Stimulated activated CD4-positive, alpha-beta T cell treated with anti-CD3 and anti-CD28 coated beads, TNF-alpha, amount 100 ng/mL, for 1 hour (primary cell): Measurements from ENCODE around the gene ATXN7L3.
A peak's percentile ranks its signal among the peaks of the same experiment; 100 is the strongest.
"Not testable (repeated sequence)": the region's sequence is repeated elsewhere in the genome, so short reads cannot be mapped to it uniquely, and the experiment has no call there.

Experiments
- DNase-seq, 3 donors: peaks; one replicate each; pipeline ENCODE4 v3.0.0-alpha.2; 2020; ENCODE audit warnings: low read depth in 3 of 3, low spot score in 1 of 3

Gene ATXN7L3, protein sequence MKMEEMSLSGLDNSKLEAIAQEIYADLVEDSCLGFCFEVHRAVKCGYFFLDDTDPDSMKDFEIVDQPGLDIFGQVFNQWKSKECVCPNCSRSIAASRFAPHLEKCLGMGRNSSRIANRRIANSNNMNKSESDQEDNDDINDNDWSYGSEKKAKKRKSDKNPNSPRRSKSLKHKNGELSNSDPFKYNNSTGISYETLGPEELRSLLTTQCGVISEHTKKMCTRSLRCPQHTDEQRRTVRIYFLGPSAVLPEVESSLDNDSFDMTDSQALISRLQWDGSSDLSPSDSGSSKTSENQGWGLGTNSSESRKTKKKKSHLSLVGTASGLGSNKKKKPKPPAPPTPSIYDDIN

DNA sequence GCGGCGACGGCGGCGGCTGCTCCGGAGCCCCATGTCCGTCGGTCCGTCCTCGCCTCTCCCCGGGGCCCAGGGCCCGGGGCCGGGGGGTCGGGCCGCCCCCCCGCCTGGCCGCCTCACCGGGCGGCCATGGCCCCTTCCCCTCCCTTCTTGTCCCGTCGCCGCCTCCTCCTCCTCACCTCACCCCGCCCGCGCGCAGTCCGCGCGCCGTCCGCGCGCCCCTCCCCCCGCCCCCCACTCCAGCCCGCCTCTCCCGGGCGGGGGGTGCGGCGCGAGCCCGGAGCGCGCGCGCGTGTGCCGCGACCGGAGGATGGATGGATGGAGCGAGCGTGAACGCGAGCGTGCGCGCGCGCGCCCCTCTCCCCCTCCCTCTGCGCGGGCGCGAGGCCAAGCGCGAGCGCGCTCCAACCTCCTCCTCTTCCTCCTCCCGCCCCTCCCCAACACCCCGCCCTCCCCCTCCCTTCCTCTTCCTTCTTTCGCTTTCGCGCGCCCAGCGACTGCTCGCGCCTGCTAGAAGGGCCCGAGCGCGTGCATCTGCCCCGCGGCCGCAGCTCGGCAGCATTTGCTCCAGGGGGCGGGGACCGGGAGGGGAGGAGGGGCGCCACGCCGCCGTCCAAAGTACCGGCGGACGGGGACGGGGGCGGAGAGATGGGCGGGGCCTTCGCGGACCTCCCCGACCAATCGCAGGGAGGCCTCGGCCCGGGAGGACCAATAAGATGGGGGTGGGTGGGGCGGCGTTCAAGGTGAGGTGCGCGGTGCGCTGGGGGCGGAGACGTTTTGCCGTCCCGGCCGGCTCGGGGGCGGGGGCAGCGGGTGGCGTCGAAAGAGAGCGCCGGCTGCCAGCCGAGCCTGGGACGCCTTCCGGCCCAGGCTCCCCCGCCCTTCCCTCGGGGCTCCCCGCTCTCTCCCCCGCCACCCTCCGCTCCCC is at the start of gene ATXN7L3:
Gene ATXN7L3 (minus strand): TSS at position 332 of the 925 bp plus-strand sequence. CDS start 1,814 bp downstream, outside the sequence.
- peak; percentile 99 to 100 (median 99) for DNase-seq

DNA sequence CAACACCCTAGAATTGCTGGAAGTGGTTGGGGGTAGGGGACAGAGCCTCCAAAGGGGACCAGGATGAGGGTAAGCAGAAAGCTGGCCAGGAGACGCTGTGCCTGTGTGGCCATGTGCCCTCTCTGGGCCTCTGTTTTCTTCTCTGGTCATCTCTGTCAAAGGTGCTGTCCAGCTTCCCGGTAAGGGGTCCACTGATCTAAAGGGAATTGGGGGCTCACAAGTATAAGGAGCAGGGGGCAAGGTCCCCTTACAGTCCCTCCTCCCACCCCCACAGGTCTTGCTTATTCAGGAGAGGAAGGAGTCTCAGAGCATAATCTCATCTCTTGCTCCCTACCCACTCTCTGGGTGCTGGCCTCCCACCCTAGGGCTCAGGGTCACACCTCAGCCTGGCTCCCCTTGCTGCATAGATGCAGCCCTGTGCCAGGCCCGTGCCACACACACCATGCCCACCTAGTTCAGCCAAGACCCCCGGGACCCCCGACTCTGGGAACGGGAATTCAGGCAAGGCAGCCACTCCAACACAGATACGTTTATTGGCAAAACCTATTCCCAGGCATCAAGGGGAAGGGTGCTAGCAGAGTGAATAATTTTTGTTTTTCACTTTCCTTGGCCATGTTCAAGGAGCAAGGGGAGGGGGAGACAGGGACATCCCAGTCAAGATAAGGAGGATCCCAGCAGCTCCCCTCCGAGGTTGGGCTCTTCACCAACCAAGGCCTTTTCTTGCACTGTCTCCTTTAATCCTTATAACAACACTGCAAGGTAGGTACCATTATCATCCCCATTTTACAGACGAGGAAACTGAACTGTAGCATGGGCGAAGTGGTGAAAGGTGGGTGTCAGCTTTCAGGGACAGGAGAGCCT is 48.4 kb upstream of the ATXN7L3 start:
- no peak for DNase-seq

DNA sequence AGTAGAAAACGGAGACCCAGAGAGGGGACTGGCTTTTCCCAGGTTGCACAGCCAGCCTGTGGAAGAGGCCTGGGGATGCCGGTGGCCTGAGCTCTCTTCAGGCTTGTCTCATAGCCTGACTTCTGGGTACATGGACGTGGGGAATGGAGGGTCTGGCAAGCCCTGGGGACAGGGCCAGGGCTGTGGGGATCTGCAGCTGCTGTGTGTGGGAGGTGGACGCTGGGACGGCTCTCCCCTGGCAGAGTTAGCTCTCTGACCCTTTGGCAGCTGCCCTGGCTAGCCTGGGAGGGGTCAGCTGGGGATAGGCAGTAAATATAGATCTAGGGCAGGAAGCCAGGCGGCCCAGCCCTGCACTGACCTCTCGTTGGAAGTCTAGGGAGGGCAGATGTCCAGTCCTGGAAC is 47.8 kb upstream of the ATXN7L3 start:
- DNase-seq = no peak

DNA sequence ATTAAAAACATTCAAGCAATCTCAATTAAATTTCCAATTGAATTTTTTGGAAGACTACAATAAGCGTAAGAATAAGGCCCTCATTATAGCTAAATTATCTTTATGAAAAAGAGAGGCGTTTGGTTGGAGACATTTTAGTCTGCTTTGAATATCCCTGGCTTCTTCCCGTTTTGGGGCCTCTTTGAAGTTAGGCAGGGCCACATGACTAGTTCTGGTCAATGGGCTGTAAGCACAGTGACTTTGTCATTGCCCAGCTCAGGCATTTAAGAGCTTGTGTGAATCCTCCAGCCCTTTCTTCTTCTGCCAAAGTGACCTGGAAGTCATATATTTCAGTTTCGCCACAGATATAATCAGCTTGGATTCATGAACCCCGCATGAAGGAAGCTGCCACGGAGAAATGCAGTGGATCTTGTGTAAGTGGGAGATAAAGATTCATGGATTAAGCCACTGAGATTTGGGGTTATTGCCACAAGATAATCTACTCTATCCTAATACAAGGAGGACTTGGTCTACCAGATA is 41.5 kb upstream of the ATXN7L3 start:
- no peak for DNase-seq

DNA sequence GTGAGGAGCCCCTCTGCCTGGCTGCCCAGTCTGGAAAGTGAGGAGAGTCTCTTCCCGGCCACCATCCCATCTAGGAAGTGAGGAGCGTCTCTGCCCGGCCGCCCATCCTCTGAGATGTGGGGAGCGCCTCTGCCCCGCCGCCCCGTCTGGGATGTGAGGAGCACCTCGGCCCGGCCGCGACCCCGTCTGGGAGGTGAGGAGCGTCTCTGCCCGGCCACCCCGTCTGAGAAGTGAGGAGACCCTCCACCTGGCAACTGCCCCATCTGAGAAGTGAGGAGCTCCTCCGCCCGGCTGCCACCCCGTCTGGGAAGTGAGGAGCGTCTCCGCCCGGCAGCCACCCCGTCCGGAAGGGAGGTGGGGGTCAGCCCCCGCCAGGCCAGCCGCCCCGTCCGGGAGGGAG is 38.2 kb upstream of the ATXN7L3 start:
- DNase-seq = not testable (repeated sequence)

DNA sequence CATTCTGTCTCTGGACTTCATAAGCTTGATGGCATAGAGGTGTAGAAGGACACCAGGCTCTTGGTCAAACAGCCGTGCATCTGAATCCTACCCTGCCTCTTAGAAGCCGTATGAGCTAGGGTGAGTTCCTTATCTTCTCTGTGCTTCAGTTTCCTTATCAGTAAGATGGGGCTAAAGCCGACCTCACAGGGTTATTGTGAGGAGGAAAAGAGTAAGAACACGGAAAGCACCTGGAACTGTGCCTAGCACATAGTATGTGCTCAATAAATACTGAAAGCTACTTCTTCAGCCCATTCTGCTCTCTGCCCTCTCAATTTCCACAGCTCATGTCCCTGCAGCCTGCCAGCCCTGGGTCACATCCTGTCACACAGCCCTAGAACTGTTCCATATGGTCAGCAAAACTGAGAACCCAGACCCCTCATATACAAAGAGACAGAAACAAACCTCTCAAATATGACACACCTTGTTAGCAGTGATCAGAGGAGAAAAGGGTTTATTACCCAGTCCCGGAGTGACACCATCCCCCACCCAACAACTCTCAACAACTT is 36.8 kb upstream of the ATXN7L3 start:
- DNase-seq = no peak

DNA sequence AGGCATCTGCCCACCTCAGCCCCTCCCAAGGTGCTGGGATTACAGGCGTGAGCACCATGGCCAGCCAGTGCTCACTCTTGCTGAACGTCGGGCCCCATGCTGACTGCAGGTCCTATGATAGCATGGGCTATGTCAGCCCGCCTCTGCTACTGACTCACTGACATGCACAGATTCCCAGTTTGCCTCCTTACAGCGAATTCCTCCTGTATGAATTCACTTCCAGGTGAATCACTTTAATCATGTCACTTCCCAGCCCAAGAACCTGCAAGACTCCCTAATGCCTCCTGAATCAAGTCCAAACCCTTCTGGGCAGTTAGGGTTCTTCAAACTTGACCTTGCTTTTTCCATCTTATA is 35.9 kb upstream of the ATXN7L3 start:
- DNase-seq = no peak

DNA sequence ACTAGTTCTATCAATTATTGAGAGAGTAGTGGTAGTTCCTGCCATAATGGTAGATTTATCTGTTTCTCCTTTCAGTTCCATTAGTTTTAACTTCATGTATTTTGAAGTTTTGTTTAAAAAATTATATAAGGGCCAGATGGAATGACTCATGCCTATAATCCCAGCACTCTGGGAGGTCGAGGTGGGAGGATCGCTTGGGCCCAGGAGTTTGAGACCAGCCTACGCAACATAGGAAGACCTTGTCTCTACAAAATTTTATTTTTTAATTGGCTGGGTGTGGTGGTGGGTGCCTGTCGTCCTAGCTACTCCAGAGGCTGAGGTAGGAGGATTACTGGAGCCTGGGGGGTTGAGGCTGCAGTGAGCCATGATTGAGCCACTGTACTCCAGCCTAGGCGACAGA is 33.9 kb upstream of the ATXN7L3 start:
- no peak for DNase-seq

DNA sequence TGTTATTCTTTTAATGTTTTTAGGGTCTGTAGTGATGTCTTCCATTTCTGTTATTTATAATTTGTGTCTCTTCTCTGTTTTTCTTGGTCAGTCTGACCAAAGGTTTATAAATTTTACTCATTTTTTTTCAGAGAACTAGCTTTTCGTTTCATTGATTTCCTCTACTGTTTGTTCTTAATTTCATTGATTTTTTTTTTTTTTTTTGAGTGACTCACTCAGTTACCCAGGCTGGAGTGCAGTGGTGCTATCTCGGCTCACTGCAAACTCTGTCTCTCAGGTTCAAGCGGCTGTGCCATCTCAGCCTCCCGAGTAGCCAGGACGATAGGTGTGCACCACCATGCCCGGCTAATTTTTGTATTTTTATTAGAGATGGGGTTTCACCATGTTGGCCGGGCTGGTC is 32.4 kb upstream of the ATXN7L3 start:
- no peak for DNase-seq

DNA sequence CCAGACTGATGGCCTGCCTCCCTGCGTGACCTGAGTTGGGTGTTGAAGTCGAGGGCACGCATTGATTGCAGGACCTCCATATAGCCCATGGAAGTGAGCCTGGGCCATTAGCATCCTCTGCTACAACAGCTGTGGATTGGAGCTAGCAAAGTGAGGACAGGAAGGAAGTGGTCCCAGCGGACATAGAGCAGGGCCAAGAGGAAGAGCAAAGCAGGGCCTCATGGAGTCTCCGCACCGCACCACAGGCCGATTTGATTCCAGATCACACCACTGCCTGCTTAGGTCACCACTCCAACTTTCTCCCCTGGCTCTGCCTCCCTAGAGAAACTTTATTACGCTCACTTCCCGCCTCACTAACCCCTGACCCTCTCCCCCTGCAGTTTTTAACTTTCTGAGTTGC is 30.5 kb upstream of the ATXN7L3 start:
- DNase-seq = no peak

DNA sequence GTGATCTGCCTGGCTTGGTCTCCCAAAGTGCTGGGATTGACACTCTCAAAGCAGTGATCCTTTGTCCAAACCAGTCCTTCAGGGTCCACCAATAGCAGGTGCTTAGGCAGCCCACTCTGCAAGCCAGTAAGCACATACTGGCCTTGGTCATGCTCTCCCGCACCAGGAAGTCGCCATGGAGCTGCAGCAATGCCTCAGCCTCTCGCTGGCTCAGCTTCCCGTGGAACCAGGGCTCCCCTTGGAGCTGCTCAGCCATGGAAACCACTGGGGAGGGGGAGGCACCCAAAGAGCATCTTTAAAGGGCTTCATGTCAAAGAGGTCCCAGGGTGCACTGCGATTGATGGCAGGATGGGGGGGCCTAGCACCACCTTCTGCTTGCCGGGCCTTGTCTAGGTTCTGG is 29.4 kb upstream of the ATXN7L3 start:
- no peak for DNase-seq

DNA sequence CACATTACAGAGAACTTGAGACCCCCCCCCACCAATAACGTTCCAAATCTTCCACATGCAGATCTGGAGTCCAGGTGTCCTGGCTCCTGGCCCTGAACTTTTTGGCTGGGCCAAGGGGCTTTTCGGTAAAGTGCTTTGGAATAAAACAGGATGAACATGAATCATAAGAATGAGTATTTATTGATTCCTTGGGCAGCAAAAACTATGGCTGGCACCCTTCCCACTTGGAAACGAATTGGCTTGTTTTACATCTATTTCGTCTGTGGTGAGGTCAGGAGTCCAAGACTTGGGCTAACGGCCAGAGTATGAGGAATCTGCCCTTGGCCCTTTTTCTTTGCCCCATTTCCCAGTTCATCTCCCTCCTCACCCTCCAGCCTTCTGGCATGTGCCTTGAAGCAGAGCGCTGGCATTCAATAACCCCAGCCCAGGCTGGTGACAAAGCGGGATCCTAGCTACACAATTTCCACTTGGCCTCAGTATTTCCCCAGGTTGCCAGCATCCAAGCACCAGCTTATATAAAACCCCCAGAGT is 23.9 kb upstream of the ATXN7L3 start:
- no peak for DNase-seq

DNA sequence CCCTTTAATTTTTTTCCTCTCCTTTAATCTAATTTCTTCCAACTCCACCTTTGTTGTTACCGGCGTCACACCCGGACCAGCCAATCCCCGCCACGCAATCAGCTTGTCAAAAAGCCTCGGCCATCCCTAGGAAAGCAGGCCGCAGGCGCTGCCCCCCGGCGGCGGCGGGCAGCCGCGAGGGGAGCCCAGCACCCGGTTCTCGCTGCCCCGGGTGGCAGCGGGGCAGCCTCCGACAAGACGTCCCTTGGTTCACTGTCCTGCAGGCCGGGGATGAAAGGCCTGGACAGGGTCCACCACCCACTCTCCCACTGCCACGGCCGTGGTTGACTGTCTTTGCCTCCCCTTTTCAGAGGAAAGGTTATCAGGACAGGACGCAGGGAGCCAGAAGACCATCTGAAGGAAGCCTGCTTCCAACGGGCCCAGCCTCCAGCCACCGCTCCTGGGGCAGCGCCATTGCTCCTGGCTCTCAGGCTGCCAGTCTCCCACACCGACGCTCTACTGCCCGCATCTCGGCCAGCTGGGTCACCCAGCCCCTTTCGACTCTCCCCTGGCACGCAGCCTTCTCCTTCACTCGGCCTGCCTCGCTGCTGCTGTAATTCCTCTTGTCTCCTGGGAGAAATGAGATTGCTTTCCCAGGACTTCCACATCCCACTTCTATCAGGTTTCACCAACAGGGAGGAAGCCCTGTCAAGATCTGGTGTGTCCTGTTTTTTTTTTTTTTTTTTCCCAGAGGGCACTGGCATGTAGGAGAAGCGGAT is 22.6 kb upstream of the ATXN7L3 start:
- no peak for DNase-seq

DNA sequence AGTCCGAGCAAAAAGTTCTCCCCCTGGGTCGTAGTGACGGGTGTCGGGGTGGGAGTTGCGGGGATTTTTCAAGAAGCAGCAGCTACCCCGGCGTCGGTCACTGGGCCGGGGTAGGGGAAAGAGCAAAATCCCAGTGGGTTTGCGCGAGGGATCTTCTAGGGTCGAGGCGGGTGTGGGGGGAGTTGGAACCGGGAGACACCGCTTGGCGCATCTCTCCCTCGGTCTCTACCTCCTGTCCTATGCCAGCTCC is 22.1 kb upstream of the ATXN7L3 start:
- DNase-seq = no peak

DNA sequence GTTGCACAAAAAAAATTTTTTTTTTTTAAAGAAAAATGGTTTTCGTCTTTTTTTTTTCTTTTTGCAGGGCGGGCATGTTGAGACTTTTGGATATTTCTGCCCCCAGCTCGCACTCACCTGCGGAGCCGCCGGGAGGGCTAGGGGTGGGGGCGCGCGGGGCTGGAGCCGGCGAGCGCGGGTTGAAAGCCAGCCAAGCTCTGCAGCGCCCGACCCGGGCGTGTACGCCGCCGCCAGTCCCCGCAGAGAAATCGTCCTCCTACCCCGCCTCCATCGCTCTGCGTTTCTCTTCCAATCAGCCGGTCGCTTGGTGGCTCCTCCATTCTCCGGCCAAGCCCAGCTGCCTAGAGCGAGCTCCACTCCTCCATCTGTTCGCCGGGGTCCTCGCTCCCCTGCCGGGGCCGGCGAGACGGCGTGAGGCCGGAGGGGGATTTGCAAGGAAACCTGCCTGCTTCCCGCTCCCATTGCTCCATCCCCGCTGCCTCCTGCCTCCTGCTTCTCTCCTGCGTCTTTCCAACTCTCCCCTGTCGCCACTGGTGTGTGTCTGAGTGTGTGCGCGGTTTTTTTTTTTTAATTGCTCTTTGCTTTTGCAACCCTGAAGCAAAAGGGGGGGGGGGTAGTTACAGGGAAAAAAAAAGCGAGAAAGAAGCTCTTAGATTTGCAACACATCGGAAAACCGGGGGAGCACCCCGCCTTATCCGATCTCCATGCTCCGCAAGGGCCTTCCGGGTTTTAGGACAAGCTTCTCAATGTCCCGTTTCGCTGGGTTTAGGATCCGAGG is 21.6 kb upstream of the ATXN7L3 start:
- DNase-seq = peak in 2 of 3 donors; percentile 26 to 38

DNA sequence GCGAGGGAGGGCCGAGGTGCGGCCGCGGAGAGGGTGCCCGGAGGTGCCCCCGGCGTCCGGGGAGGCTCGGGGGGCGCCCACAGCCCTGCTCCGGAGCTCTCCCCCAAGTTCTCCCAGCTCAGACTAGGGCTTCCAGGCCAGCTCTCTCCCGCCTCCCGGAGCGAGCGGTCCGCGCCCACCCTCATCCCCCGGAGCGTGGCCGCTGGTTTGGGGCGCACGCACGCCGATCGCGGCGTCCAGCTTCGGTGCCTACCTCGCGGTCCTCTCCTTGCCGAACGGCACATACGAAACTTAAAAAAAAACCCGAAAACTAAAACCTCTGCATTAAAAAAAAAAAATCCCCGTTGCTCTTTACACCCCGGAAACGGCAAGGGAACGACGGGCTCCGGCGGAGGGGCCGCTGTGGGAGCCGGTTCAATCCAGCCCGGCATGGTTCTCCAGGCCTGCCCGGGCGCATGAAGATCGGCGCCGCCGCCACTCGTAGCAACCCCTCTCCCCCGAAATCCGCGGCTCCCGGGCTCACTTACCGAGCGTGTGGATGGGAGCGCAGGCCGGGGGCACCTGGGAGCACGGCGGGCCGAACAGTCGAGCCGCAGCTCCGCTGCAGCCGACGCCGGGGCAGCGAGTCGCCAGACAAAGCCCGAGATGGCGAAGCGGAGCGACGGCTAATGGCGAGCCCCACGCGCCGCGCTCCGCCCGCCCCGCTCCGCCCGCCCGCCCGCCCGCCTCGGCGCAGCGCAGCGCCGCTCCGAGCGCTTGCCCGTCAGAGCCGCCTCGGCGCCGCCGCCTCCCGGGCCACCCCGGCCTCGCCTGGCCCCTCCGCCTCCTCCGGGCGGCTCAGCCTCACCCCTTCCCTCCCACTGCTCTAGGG is 20.8 kb upstream of the ATXN7L3 start:
- peak in 2 of 3 donors; percentile 22 to 44 for DNase-seq

DNA sequence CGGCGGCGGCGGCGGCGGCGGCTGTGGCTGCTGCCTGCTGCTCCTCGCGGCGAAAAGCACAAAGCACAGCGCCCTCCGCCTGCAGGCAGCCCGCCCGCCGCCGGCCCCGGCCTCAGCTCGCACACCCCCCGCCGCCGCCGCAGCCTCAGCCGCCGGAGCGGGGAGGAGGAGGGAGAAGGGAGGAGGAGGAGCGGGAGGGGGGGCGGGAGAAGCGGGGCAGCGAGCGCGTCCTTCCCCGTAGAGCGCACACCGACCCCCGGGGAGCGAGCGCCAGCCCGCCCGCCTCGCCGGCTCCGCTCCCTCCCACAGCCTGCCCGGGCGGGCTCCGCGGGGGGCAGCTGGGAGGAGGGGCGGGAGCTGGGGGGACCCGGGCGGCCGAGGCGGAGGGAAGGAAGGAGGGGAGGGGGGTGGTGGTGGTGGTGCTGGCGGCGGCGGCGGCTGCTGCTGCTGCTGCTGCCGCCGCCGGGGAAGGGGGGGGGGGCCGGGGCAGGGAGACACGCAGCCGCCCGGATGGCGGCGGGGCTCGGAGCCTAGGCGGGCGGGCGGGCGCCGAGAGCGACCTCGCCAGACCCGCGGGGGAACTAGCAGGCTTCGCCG is 20.0 kb upstream of the ATXN7L3 start, which contains the start of gene UBTF:
Gene UBTF (minus strand): TSS at position 60 of the 597 bp plus-strand sequence. CDS start 1,446 bp downstream, outside the sequence.
- peak in 2 of 3 donors; percentile 53 to 61 for DNase-seq

DNA sequence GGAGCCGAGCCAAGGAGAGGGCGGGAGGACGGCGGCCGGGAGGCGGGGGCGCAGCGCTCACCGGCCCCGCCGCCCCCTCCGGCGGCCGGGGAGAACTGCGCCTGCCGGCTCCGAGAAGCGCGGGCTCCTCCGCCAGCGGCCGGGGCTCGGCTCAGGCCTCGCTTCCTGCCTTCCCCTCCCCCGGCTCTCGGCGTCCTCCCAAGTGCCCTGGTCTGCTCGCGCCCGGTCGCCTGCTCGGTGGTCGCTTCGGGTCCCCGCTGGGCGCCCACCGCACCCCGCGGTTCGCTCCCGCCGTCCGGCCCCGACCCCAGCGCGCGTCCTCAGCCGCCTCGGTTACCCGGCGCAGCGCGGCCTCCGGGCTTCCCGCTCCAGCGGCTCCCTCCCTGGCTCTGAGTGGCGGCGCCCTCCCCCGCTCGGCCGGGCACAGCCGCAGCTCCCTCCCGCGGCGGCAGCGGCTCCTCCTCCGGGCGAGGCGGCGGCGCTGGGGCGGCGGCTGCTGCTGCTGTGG is 19.5 kb upstream of the ATXN7L3 start:
- DNase-seq = peak in 2 of 3 donors; percentile 48 to 55
